GM23248 (cell line): Measurements from ENCODE around the gene EIF5B. TPM values are rescaled to one million over a fixed set of nuclear protein-coding genes. Genes with fewer than 3 reads are reported as not detected.

ENCODE experiments used
- DNase-seq: peaks from one replicate; pipeline ENCODE4 v3.0.0-alpha.2; 2015
- H2AFZ ChIP-seq: fragments of 200-600 bp; sonication (generic); 2 replicates; pipeline ENCODE4 v1.6.1; 2016; ENCODE audit warnings: antibody characterized with exemption
- H3F3A ChIP-seq: fragments of 200-600 bp; sonication (generic); 2 replicates; pipeline ENCODE4 v1.6.1; 2016; ENCODE audit warnings: mild to moderate bottlenecking, antibody characterized with exemption, mixed run types; ENCODE audit not compliant: insufficient read depth
- H3K27ac ChIP-seq: fragments of 200-600 bp; sonication (generic); 2 replicates; pipeline ENCODE4 v1.5.1; 2016; ENCODE audit warnings: mild to moderate bottlenecking
- H3K27me3 ChIP-seq: fragments of 200-600 bp; sonication (generic); replicated peaks from 2 replicates; pipeline ENCODE4 v1.6.1; 2016; ENCODE audit warnings: mild to moderate bottlenecking; ENCODE audit not compliant: insufficient read depth
- H3K36me3 ChIP-seq: fragments of 200-600 bp; sonication (generic); 2 replicates; pipeline ENCODE4 v1.6.1; 2016; ENCODE audit warnings: low read depth, mild to moderate bottlenecking
- H3K4me1 ChIP-seq: fragments of 200-600 bp; sonication (generic); 2 replicates; pipeline ENCODE4 v1.6.1; 2016; ENCODE audit warnings: mild to moderate bottlenecking; ENCODE audit not compliant: insufficient read depth
- H3K4me2 ChIP-seq: fragments of 200-600 bp; sonication (generic); one replicate; pipeline ENCODE4 v1.6.1; 2016; ENCODE audit warnings: mild to moderate bottlenecking; ENCODE audit not compliant: unreplicated experiment
- H3K4me3 ChIP-seq: fragments of 200-600 bp; sonication (generic); 2 replicates; pipeline ENCODE4 v1.5.1; 2016; ENCODE audit warnings: mild to moderate bottlenecking
- H3K79me2 ChIP-seq: fragments of 200-600 bp; sonication (generic); 2 replicates; pipeline ENCODE4 v1.6.1; 2016; ENCODE audit warnings: mild to moderate bottlenecking; ENCODE audit not compliant: insufficient read depth
- H3K9ac ChIP-seq: fragments of 200-600 bp; sonication (generic); 2 replicates; pipeline ENCODE4 v1.6.1; 2016; ENCODE audit warnings: mild to moderate bottlenecking
- H3K9me2 ChIP-seq: fragments of 200-600 bp; sonication (generic); 2 replicates; pipeline ENCODE4 v1.6.1; 2016; ENCODE audit warnings: mixed run types, mild to moderate bottlenecking, moderate library complexity; ENCODE audit not compliant: insufficient read depth
- H3K9me3 ChIP-seq: fragments of 200-600 bp; sonication (generic); one replicate; pipeline ENCODE4 v1.6.1; 2017; ENCODE audit warnings: low read depth
- H4K20me1 ChIP-seq: fragments of 200-600 bp; sonication (generic); 2 replicates; pipeline ENCODE4 v1.6.0; 2016; ENCODE audit not compliant: insufficient read depth
- EZH2 ChIP-seq: fragments of 200-600 bp; sonication (generic); IDR thresholded peaks from 2 replicates; pipeline ENCODE4 v1.6.1; 2018; ENCODE audit warnings: antibody characterized with exemption, mild to moderate bottlenecking; ENCODE audit not compliant: insufficient read depth, poor library complexity, severe bottlenecking
- EZH2phosphoT487 ChIP-seq: fragments of 200-600 bp; sonication (generic); IDR thresholded peaks from 2 replicates; pipeline ENCODE4 v1.6.1; 2018; ENCODE audit warnings: antibody characterized with exemption, moderate library complexity, mild to moderate bottlenecking, low read depth; ENCODE audit not compliant: insufficient read depth
- WGBS, 2 experiments: methylation state at CpG; one replicate each; pipeline ENCODE4 v1.1.6; 2015 to 2017; ENCODE audit warnings: low lambda C conversion rate in 2 of 2, low coverage in 1 of 2; ENCODE audit errors: missing lambda C conversion rate in 2 of 2; 5-methylcytosine and 5-hydroxymethylcytosine counted together
- in situ Hi-C: fragments of 300-500 bp; cut with MboI; formaldehyde crosslinking; loops from 2 replicates; pipeline ENCODE4 v1.15.0; 2020
- polyA plus RNA-seq: library from polyadenylated mRNA; unstranded; fragments of >200 nt; fragmentation: Nextera tagmentation; extraction: Ambion mirVana; gene quantifications from 2 replicates; pipeline ENCODE4 v1.2.1, GENCODE V29; 2016
- total RNA-seq: library from RNA; depleted of rRNA; stranded (reverse); fragments of >200 nt; shearing (Covaris generic); gene quantifications from 2 replicates; pipeline ENCODE4 v1.2.3, GENCODE V29; 2014

Gene EIF5B
- total and polyA plus RNA-seq, 2 experiments from 2014 or later: 19.5 to 27.7 TPM

DNA sequence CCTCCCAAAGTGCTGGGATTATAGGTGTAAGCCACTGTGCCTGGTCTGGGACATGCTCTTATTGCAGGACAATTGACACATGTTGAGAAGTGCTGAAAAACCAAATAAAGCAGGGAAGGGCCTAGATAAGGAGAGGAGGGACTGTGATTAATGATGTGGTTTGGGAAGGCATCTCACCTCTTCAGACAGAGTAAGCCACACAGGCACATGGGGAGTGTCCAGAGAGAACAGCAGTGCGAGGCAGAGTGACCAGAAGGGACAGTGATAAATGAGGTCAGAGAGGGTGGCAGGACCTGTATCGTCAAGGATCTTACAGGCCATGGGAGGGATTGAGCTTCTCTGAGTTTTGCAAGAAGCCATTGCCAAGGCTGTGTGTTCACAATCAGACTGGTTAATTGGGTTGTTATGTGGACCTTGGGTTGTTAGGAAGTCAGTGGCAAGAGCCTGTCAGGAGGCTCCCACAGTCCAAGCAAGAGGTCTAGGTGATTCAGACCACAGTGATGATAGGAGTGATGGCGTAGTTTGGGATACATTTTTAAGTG is 58.5 kb downstream of the EIF5B start:
- Histone ChIP-seq H3K9me2 (no peaks in the 10 kb centered on the region), H3K4me2 (no peak overlapping the region), H3K79me2 (peaks cover 8% of the 10 kb centered on the region; the same call in 1 of the 2 replicates), H3K9ac (no peak overlapping the region), H3K9me3 (no peaks in the 10 kb centered on the region), H3K4me3 (no peak overlapping the region), H3K4me1 (no peaks in the 10 kb centered on the region), H3K36me3 (peaks cover 63% of the 10 kb centered on the region), H3K27me3 (no peaks in the 10 kb centered on the region), H3F3A (peaks cover 34% of the 10 kb centered on the region), H2AFZ (no peak overlapping the region), H4K20me1 (no peaks in the 10 kb centered on the region), H3K27ac (no peak overlapping the region)
- in situ Hi-C loops: no loop called here
- 82 to 86% methylated on average over 3 of the region's 3 CpGs for WGBS, 2 experiments
- DNase-seq: no peak
- TF ChIP-seq EZH2phosphoT487 (no peak), EZH2 (no peak)

DNA sequence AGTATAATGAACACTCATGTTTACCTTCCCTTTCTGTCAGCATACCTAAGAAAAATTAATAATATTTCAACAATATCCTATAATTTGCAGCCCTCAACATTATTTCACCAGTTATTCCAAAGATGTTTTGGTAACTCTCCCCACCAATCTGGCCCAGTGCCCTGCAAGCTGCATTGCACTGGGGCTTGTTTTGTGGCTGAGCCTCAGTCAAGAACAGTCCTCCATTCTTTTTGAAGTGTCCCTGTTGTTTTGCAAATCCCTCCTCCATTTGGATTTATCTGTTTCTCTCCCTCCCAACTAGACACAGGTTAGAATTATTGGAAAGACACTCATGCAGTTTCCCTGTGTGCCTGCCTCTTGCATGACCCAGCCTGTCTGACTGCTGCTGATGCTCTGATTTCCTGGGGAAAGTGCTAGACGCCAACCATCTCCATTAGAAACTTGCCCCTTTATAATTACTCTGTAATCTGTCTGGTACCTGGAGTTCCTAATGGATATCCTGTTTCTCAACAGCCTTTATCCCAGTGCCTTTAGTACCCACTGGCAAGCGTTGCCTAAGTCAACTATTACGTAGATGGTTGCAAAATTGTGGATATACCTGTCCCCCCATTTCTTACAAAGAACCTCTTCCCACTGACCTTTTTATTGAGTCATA is 60.2 kb downstream of the EIF5B start:
- Histone ChIP-seq H3K27ac (no peak overlapping the region), H3K4me3 (no peak overlapping the region), H2AFZ (no peak overlapping the region), H3K9me3 (no peaks in the 10 kb centered on the region), H3K79me2 (no peaks in the 10 kb centered on the region), H3K4me2 (no peak overlapping the region), H3K36me3 (peaks cover 73% of the 10 kb centered on the region), H3K4me1 (no peaks in the 10 kb centered on the region), H3K9me2 (no peaks in the 10 kb centered on the region), H3K9ac (no peak overlapping the region), H3F3A (peaks cover 44% of the 10 kb centered on the region), H4K20me1 (no peaks in the 10 kb centered on the region), H3K27me3 (no peaks in the 10 kb centered on the region)
- DNase-seq: no peak
- TF ChIP-seq EZH2: no peak
- TF ChIP-seq EZH2phosphoT487: no peak
- WGBS, 2 experiments: 92 to 95% methylated on average over 3 of the region's 3 CpGs
- in situ Hi-C loops: no loop called here

DNA sequence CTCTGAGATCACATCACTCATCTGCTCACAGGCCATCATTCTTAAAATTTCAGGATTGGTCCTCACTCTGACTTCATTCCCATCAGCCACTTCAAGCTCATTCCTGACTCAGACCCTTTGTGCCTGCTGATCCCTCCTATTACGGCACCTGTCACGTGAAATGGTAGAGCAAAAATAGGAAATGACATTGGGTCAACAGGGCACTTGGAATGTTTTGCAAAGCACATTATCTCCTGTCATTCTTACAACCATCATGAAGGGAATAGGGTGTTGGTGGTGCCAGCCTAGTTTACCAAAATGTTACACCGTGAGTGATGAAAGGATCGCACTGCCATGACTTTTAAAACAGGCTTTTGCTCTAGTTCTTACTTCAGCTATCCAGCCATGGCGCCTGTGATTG is 61.1 kb downstream of the EIF5B start:
- Histone ChIP-seq H3K79me2 (no peaks in the 10 kb centered on the region), H3K4me3 (no peak overlapping the region), H3K9ac (no peak overlapping the region), H3K9me3 (no peaks in the 10 kb centered on the region), H3K4me2 (no peak overlapping the region), H3K4me1 (peaks cover 9% of the 10 kb centered on the region), H3K9me2 (no peaks in the 10 kb centered on the region), H3F3A (peaks cover 53% of the 10 kb centered on the region), H2AFZ (no peak overlapping the region), H3K36me3 (peaks cover 78% of the 10 kb centered on the region), H3K27ac (no peak overlapping the region), H4K20me1 (no peaks in the 10 kb centered on the region), H3K27me3 (no peaks in the 10 kb centered on the region)
- in situ Hi-C loops: no loop called here
- WGBS, 2 experiments: 98% methylated on average over 5 of the region's 5 CpGs
- DNase-seq: no peak
- TF ChIP-seq EZH2phosphoT487 (no peak), EZH2 (no peak)

- Histone ChIP-seq H2AFZ (no peak overlapping the region), H3F3A (peaks cover 61% of the 10 kb centered on the region), H3K27me3 (no peaks in the 10 kb centered on the region), H3K9me2 (no peaks in the 10 kb centered on the region), H3K9me3 (no peaks in the 10 kb centered on the region), H3K4me2 (no peak overlapping the region), H3K27ac (no peak overlapping the region), H3K36me3 (peaks cover 78% of the 10 kb centered on the region), H3K4me1 (peaks cover 14% of the 10 kb centered on the region), H3K9ac (no peak overlapping the region), H4K20me1 (no peaks in the 10 kb centered on the region), H3K4me3 (no peak overlapping the region), H3K79me2 (no peaks in the 10 kb centered on the region)
- WGBS, 2 experiments: 21 to 27% methylated on average over 5 of the region's 5 CpGs
- DNase-seq: no peak
- TF ChIP-seq EZH2 (no peak), EZH2phosphoT487 (no peak)
- in situ Hi-C loops: no loop called here
Observed at GRCh38 chr2:99399063-99399462, 61.9 kb downstream of the EIF5B start.
